SU-DHL-6 (cell line): Measurements from ENCODE around the gene PIGS.

Source experiments
- H2AFZ ChIP-seq: fragments of 200-600 bp; sonication (generic); 2 replicates; pipeline ENCODE4 v1.6.1; 2014; ENCODE audit warnings: low read depth, mild to moderate bottlenecking, moderate library complexity, mixed read lengths, antibody characterized with exemption, low read length; ENCODE audit not compliant: severe bottlenecking
- H3F3A ChIP-seq: fragments of 200-600 bp; shearing (Covaris generic); 2 replicates; pipeline ENCODE4 v1.6.0; 2016; ENCODE audit warnings: antibody characterized with exemption, mild to moderate bottlenecking; ENCODE audit not compliant: insufficient read depth
- H3K27ac ChIP-seq: fragments of 200-600 bp; sonication (generic); 2 replicates; pipeline ENCODE4 v1.5.1; 2016; ENCODE audit warnings: low read depth, mild to moderate bottlenecking, low read length, moderate library complexity, mixed read lengths
- H3K27me3 ChIP-seq: fragments of 200-600 bp; sonication (generic), shearing (Covaris generic); 2 replicates; pipeline ENCODE4 v1.6.0; 2014; ENCODE audit warnings: mild to moderate bottlenecking, low read length
- H3K36me3 ChIP-seq: fragments of 200-600 bp; sonication (generic); 2 replicates; pipeline ENCODE4 v1.6.1; 2014; ENCODE audit warnings: mild to moderate bottlenecking, low read length, mixed read lengths
- H3K4me2 ChIP-seq: fragments of 300-600, 200-600 bp; shearing (Covaris generic), sonication (generic); 2 replicates; pipeline ENCODE4 v1.6.0; 2014; ENCODE audit warnings: low read length, low read depth, mild to moderate bottlenecking; ENCODE audit not compliant: poor library complexity, severe bottlenecking
- H3K4me3 ChIP-seq: fragments of 200-600 bp; sonication (generic); 2 replicates; pipeline ENCODE4 v1.5.1; 2014; ENCODE audit warnings: antibody characterized with exemption, low read length, mild to moderate bottlenecking, mixed read lengths; ENCODE audit not compliant: insufficient read depth, poor library complexity, severe bottlenecking
- H3K79me2 ChIP-seq: fragments of 200-600 bp; sonication (generic); 2 replicates; pipeline ENCODE4 v1.6.1; 2014; ENCODE audit warnings: mild to moderate bottlenecking, low read length, moderate library complexity; ENCODE audit not compliant: insufficient read depth
- H3K9ac ChIP-seq: fragments of 200-600 bp; sonication (generic); 2 replicates; pipeline ENCODE4 v1.7.0; 2014; ENCODE audit warnings: mild to moderate bottlenecking, low read length
- H3K9me2 ChIP-seq: fragments of 200-600 bp; sonication (generic); replicated peaks from 2 replicates; pipeline ENCODE4 v1.6.1; 2014; ENCODE audit warnings: low read length; ENCODE audit not compliant: insufficient read depth
- H3K9me3 ChIP-seq: fragments of 200-600 bp; sonication (generic); 2 replicates; pipeline ENCODE4 v1.6.1; 2014; ENCODE audit warnings: low read length, mixed read lengths; ENCODE audit not compliant: insufficient read depth
- H4K20me1 ChIP-seq: fragments of 200-600 bp; sonication (generic); 2 replicates; pipeline ENCODE4 v1.6.1; 2014; ENCODE audit warnings: low read depth, mild to moderate bottlenecking, antibody characterized with exemption, low read length, moderate library complexity, mixed read lengths
- EZH2phosphoT487 ChIP-seq: fragments of 200-600 bp; sonication (generic), shearing (Covaris generic); conservative IDR thresholded peaks from 2 replicates; pipeline ENCODE4 v1.6.1; 2018; ENCODE audit warnings: mild to moderate bottlenecking, antibody characterized with exemption, low read length, moderate library complexity, mixed read lengths
- TF ChIP-seq, protein P1 (sequence below): fragments of 200-600 bp; sonication (generic); IDR thresholded peaks from one replicate; pipeline ENCODE4 v1.5.1; 2017; ENCODE audit warnings: antibody characterized with exemption, mild to moderate bottlenecking, low read length, moderate library complexity; ENCODE audit not compliant: insufficient read depth, poor library complexity, severe bottlenecking

The PIGS gene

DNA sequence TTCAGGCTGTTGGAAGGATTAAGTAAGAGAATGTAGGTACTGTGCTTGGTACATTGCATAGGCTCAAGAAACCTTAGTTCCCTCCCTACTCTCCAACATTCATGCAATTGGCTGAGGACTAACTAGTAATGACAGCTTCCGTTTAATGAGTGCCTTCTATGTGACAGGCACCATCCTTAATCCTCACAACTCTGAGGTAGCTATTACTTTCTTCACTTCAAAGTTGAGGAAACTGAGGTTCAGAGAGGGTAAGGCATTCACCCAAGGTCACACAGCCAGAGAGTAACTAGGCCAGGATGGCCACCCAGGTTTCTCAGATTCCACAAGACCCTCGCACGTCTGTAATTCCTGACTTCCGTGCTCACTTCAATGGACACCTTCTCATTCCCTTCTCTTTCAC lies 41.1 kb downstream of the PIGS start:
- no peaks in the 10 kb centered on the region for H4K20me1 ChIP-seq
- no peak for TF ChIP-seq EZH2phosphoT487
- TF ChIP-seq, protein P1, sequence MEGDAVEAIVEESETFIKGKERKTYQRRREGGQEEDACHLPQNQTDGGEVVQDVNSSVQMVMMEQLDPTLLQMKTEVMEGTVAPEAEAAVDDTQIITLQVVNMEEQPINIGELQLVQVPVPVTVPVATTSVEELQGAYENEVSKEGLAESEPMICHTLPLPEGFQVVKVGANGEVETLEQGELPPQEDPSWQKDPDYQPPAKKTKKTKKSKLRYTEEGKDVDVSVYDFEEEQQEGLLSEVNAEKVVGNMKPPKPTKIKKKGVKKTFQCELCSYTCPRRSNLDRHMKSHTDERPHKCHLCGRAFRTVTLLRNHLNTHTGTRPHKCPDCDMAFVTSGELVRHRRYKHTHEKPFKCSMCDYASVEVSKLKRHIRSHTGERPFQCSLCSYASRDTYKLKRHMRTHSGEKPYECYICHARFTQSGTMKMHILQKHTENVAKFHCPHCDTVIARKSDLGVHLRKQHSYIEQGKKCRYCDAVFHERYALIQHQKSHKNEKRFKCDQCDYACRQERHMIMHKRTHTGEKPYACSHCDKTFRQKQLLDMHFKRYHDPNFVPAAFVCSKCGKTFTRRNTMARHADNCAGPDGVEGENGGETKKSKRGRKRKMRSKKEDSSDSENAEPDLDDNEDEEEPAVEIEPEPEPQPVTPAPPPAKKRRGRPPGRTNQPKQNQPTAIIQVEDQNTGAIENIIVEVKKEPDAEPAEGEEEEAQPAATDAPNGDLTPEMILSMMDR = no peak
- no peaks in the 10 kb centered on the region for H3K9me3 ChIP-seq
- no peak overlapping the region for H3K4me3 ChIP-seq
- H2AFZ ChIP-seq = no peak overlapping the region
- no peaks in the 10 kb centered on the region for H3K79me2 ChIP-seq
- H3K27me3 ChIP-seq = no peaks in the 10 kb centered on the region
- H3K9me2 ChIP-seq = no peaks in the 10 kb centered on the region
- H3K36me3 ChIP-seq = no peaks in the 10 kb centered on the region
- H3F3A ChIP-seq = no peaks in the 10 kb centered on the region
- no peak overlapping the region for H3K27ac ChIP-seq
- no peak overlapping the region for H3K4me2 ChIP-seq
- no peak overlapping the region for H3K9ac ChIP-seq

DNA sequence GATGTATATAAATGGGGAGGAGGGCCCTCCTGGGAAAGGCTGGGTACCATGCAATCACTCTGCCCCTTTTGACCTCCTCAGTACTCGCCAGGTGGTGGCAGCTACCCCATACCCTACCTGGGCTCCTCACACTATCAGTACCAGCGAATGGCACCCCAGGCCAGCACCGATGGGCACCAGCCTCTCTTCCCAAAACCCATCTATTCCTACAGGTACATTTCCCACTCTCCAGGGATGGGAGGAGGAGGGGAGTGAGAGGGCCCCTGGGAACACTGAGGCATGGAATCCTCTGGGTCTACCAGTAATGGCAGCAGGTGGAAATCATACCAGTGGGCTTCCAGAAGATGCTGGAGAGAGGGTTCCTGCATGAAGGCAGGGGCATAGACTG lies 42.3 kb downstream of the PIGS start:
- Histone ChIP-seq H2AFZ (no peak overlapping the region), H3K27ac (no peak overlapping the region), H3K9me2 (no peaks in the 10 kb centered on the region), H4K20me1 (no peaks in the 10 kb centered on the region), H3K27me3 (no peaks in the 10 kb centered on the region), H3K9ac (no peak overlapping the region), H3K36me3 (no peaks in the 10 kb centered on the region), H3K4me3 (no peak overlapping the region), H3K4me2 (no peak overlapping the region), H3K9me3 (no peaks in the 10 kb centered on the region), H3F3A (no peaks in the 10 kb centered on the region), H3K79me2 (no peaks in the 10 kb centered on the region)
- no peak for TF ChIP-seq EZH2phosphoT487

DNA sequence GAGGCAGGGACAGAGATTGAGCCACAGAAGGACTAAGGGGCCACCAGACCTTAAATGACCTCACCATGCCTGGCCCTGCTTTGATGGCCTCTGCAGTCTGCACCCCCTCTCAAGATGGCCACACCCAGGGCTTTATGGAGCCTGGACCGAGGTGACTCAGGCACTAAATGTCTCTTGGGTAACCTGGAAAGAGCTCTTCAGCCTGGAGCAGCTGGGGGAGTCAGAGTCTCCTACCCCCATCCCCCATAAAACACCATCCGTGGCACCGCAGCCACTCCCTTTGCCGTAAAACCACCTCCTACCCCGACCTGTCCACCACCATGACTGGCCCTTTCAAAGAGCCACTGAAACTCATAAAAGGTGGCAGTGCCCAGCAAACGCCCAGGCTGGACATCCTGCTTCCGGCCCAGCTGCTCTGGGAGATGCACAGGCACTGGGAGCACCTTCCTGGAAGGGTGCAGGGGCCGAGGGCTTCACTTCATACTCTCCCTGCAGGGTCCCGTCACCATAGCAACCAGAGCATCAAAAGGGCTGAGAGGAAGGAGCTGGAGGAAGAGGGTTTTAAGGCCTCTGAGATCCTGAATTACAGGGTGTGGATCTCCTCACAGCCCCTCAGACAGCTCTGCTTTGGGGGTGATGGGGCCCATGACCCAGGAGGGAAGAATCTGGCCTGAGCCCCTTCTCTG lies 42.9 kb downstream of the PIGS start:
- no peaks in the 10 kb centered on the region for H4K20me1 ChIP-seq
- no peaks in the 10 kb centered on the region for H3K36me3 ChIP-seq
- no peaks in the 10 kb centered on the region for H3F3A ChIP-seq
- no peak for TF ChIP-seq EZH2phosphoT487
- TF ChIP-seq, protein P1 = no peak
- H3K4me3 ChIP-seq = no peak overlapping the region
- H3K27ac ChIP-seq = no peak overlapping the region
- H3K9ac ChIP-seq = no peak overlapping the region
- no peaks in the 10 kb centered on the region for H3K9me2 ChIP-seq
- no peak overlapping the region for H2AFZ ChIP-seq
- H3K79me2 ChIP-seq = no peaks in the 10 kb centered on the region
- H3K4me2 ChIP-seq = no peak overlapping the region
- no peaks in the 10 kb centered on the region for H3K9me3 ChIP-seq
- H3K27me3 ChIP-seq = no peaks in the 10 kb centered on the region

DNA sequence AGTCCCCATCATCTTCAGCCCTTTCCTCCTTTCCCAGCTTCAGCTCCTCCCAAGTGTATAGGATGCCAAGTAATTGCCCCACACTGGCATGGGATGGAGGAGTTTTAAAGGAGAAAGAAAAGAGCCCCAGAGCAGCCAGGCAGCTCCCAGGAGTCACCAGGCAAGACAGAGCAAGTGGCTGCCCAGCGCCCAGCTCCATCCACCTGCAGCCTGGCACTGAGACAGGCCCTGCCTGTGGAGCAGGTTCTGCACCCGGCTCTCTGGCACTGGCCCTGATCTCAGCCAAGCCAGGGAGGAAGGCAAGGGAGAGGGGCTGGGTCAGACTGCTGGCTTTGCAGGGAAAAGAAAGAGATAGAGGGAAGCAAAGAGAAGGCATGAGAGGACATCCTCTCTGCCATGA lies 43.5 kb downstream of the PIGS start:
- Histone ChIP-seq H3K4me3 (no peak overlapping the region), H2AFZ (no peak overlapping the region), H3K9me3 (no peaks in the 10 kb centered on the region), H3K36me3 (no peaks in the 10 kb centered on the region), H3K79me2 (no peaks in the 10 kb centered on the region), H3K27me3 (no peaks in the 10 kb centered on the region), H4K20me1 (no peaks in the 10 kb centered on the region), H3K9me2 (no peaks in the 10 kb centered on the region), H3F3A (no peaks in the 10 kb centered on the region), H3K27ac (no peak overlapping the region), H3K9ac (no peak overlapping the region), H3K4me2 (no peak overlapping the region)
- TF ChIP-seq, protein P1 = no peak
- TF ChIP-seq EZH2phosphoT487 = no peak
